ENCODE measurements around the gene MRPL34. TPM values are rescaled to one million over a fixed set of nuclear protein-coding genes. Genes with fewer than 3 reads are reported as not detected.

Gene MRPL34
- total RNA-seq, 5 donors from 2014 or later (not counting 1 experiment from before 2014, with no cell fraction given), result 37.6 to 87.0 (median 69.3) TPM

DNA sequence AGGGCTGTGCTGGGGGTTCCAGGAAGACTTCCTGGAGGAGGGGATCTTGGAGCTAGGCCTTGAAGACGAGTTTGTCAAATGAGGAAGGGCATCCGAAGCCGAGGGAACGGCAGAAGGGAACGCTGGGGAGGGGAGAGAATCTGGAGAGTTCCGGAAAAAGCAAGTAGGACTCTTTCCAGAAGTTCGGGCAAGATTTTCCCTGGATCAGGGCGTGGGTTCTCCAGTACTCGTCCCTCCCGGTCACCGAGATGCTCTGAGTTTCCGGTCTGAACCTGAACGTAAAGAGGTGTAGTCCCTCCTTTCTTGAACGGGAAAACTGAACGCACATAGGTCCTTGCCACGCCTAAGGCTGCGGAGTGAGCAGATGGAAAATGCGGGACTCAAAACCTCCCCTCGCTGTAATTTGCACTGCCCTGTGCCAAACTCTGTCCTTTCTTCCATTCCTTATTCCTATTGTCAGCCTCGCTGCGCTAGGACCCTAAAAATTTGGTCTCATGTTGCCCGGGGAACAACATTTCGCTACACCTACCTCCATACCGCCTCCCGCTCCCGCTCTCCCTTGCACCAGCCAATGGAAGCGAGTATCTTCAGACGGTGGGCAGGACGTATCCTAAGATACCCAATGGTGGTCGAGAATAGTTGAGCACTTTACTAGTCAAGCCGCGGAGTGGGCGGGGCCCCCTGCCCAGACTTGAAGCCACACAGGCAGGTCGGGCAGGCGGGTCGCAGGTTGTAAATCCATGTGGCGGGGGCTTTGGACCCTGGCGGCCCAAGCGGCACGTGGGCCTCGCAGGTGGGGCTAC lies 31.4 kb downstream of the MRPL34 start, which contains the start of gene GTPBP3:
Gene GTPBP3, plus strand, starts transcription at position 682 of the 803 bp plus-strand sequence. Its CDS starts 59 bp downstream, at position 741.
- Mint-ChIP-seq H3K4me1 (peaks cover 37 to 44% (median 43%) of the 10 kb centered on the region in 3 donors), H3K36me3 (no peaks in the 10 kb centered on the region), H3K4me3 (peak within 1 kb of the TSS; percentile 84 to 92 (median 87)), H3K27me3 (no peaks in the 10 kb centered on the region), H3K27ac (peak within 1 kb of the TSS; percentile 94), H3K9me3 (no peaks in the 10 kb centered on the region)
- peak within 1 kb of the TSS; percentile 82 to 85 for H3K4me3 ChIP-seq (ENCODE audit: control insufficient read depth in 1 of 2, extremely low read depth in 1 of 2, low read length in 1 of 2)
- H3K4me1 ChIP-seq (ENCODE audit: control insufficient read depth in 1 of 2, extremely low read depth in 1 of 2, insufficient read depth in 2 of 2, low read length in 2 of 2), result peaks cover 9 to 52% of the 10 kb centered on the region in 2 experiments
- H3K36me3 ChIP-seq (ENCODE audit: control insufficient read depth in 2 of 2, extremely low read depth in 1 of 2, insufficient read depth in 1 of 2, low read length in 1 of 2), result peaks cover 0 to 8% of the 10 kb centered on the region in 2 donors
- H3K27ac ChIP-seq (ENCODE audit: low read length), result peak within 1 kb of the TSS; percentile 73
- under 1% methylated on average over 40 of the region's 41 CpGs for WGBS (ENCODE audit: insufficient coverage)
- DNase-seq (peak; percentile 88 to 99 (median 97)), ATAC-seq (replicated peaks in 1 of 4) (peak; percentile 88 to 91 (median 89))
- POLR2A ChIA-PET, result no interaction called here
- no peaks in the 10 kb centered on the region for H3K27me3 ChIP-seq (replicated peaks in 1 of 2; ENCODE audit: control insufficient read depth in 2 of 2, extremely low read depth in 1 of 2, insufficient read depth in 2 of 2, low read length in 1 of 2)
- H3K9me3 ChIP-seq, result no peaks in the 10 kb centered on the region
- CTCF ChIA-PET, result no interaction called here

GRCh38 chr19:17337675-17338432 lies 32.2 kb downstream of the MRPL34 start:
- no peaks in the 10 kb centered on the region for H3K9me3 Mint-ChIP-seq
- no peaks in the 10 kb centered on the region for H3K36me3 Mint-ChIP-seq
- H3K4me1 Mint-ChIP-seq, result peaks cover 34 to 41% (median 40%) of the 10 kb centered on the region in 3 donors
- ATAC-seq (replicated peaks in 1 of 4), result peak; percentile 3 to 8 (median 4)
- ChIA-PET CTCF (no interaction called here), POLR2A (interaction anchor here in 1 of 2 donors (0.5 kb wide), 1 partner anchor 10 kb away, joined by 4 read pairs; no protein-coding TSS in a partner anchor)
- Histone ChIP-seq H3K9me3 (no peaks in the 10 kb centered on the region), H3K27ac (ENCODE audit: low read length) (peak overlapping the region; percentile 17), H3K4me1 (ENCODE audit: control insufficient read depth in 1 of 2, extremely low read depth in 1 of 2, insufficient read depth in 2 of 2, low read length in 2 of 2) (peaks cover 9 to 49% of the 10 kb centered on the region in 2 experiments), H3K27me3 (replicated peaks in 1 of 2; ENCODE audit: control insufficient read depth in 2 of 2, extremely low read depth in 1 of 2, insufficient read depth in 2 of 2, low read length in 1 of 2) (no peaks in the 10 kb centered on the region), H3K4me3 (ENCODE audit: control insufficient read depth in 1 of 2, extremely low read depth in 1 of 2, low read length in 1 of 2) (peak overlapping the region; percentile 74 to 82), H3K36me3 (ENCODE audit: control insufficient read depth in 2 of 2, extremely low read depth in 1 of 2, insufficient read depth in 1 of 2, low read length in 1 of 2) (peaks cover 0 to 8% of the 10 kb centered on the region in 2 donors)
- H3K4me3 Mint-ChIP-seq, result peak overlapping the region; percentile 84 to 92 (median 87)
- DNase-seq, result peak in 17 of 35 experiments; percentile 16 to 53 (median 32)
- no peaks in the 10 kb centered on the region for H3K27me3 Mint-ChIP-seq
- peak overlapping the region; percentile 94 for H3K27ac Mint-ChIP-seq
- 8% methylated on average over 50 of the region's 50 CpGs for WGBS (ENCODE audit: insufficient coverage)

GRCh38 chr19:17338433-17339078 lies 32.9 kb downstream of the MRPL34 start:
- 93% methylated on average over 20 of the region's 30 CpGs for WGBS (ENCODE audit: insufficient coverage)
- H3K27ac ChIP-seq (ENCODE audit: low read length), result no peak overlapping the region
- H3K36me3 ChIP-seq (ENCODE audit: control insufficient read depth in 2 of 2, extremely low read depth in 1 of 2, insufficient read depth in 1 of 2, low read length in 1 of 2), result peaks cover 0 to 8% of the 10 kb centered on the region in 2 donors
- ATAC-seq (replicated peaks in 1 of 4), result no peak
- H3K27me3 ChIP-seq (replicated peaks in 1 of 2; ENCODE audit: control insufficient read depth in 2 of 2, extremely low read depth in 1 of 2, insufficient read depth in 2 of 2, low read length in 1 of 2), result no peaks in the 10 kb centered on the region
- no peaks in the 10 kb centered on the region for H3K9me3 ChIP-seq
- no peaks in the 10 kb centered on the region for H3K27me3 Mint-ChIP-seq
- peak overlapping the region in 1 of 2 donors; percentile 74 for H3K4me3 ChIP-seq (ENCODE audit: control insufficient read depth in 1 of 2, extremely low read depth in 1 of 2, low read length in 1 of 2)
- no peak for DNase-seq
- no peaks in the 10 kb centered on the region for H3K9me3 Mint-ChIP-seq
- H3K4me3 Mint-ChIP-seq, result peak overlapping the region; percentile 84 to 92 (median 87)
- H3K27ac Mint-ChIP-seq, result no peak overlapping the region
- POLR2A ChIA-PET, result interaction anchor here in 1 of 2 donors (0.5 kb wide), 1 partner anchor 10 kb away, joined by 4 read pairs; no protein-coding TSS in a partner anchor
- no peaks in the 10 kb centered on the region for H3K36me3 Mint-ChIP-seq
- CTCF ChIA-PET, result no interaction called here
- peaks cover 30 to 37% (median 35%) of the 10 kb centered on the region in 3 donors for H3K4me1 Mint-ChIP-seq
- H3K4me1 ChIP-seq (ENCODE audit: control insufficient read depth in 1 of 2, extremely low read depth in 1 of 2, insufficient read depth in 2 of 2, low read length in 2 of 2), result peaks cover 9 to 42% of the 10 kb centered on the region in 2 experiments

DNA sequence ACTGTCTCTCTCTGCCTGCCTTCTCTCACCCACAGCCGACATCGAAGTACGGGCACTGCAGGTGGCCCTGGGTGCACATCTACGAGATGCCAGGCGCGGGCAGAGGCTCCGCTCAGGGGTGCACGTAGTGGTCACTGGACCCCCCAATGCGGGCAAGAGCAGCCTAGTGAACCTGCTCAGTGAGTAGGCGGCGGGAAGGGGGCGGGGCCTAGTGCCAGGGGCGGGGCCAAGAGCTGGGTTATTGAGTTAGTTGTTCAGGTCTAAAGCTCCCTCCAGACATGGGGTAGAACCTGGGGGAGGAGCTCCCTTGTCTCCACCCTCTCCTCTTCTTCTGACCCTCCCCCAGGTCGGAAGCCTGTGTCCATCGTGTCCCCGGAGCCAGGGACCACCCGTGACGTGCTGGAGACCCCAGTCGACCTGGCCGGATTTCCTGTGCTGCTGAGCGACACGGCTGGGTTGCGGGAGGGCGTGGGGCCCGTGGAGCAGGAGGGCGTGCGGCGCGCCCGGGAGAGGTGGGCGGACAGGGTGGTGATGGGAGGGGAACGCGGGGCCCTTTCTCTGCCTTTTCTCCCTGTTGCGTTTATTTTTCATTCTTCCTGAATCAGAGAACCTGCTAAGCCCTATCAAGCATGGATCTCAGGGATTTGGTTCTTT lies 33.5 kb downstream of the MRPL34 start:
- no peaks in the 10 kb centered on the region for H3K9me3 Mint-ChIP-seq
- peaks cover 4 to 8% of the 10 kb centered on the region in 2 donors for H3K36me3 ChIP-seq (ENCODE audit: control insufficient read depth in 2 of 2, extremely low read depth in 1 of 2, insufficient read depth in 1 of 2, low read length in 1 of 2)
- no peaks in the 10 kb centered on the region for H3K9me3 ChIP-seq
- no peaks in the 10 kb centered on the region for H3K27me3 Mint-ChIP-seq
- 98% methylated on average over 8 of the region's 34 CpGs for WGBS (ENCODE audit: insufficient coverage)
- peaks cover 7 to 36% of the 10 kb centered on the region in 2 experiments for H3K4me1 ChIP-seq (ENCODE audit: control insufficient read depth in 1 of 2, extremely low read depth in 1 of 2, insufficient read depth in 2 of 2, low read length in 2 of 2)
- H3K4me3 Mint-ChIP-seq, result peak overlapping the region; percentile 84 to 92 (median 87)
- H3K27ac Mint-ChIP-seq, result no peak overlapping the region
- no peaks in the 10 kb centered on the region for H3K36me3 Mint-ChIP-seq
- peaks cover 24 to 33% (median 31%) of the 10 kb centered on the region in 3 donors for H3K4me1 Mint-ChIP-seq
- peak in 10 of 35 experiments; percentile 20 to 44 (median 30) for DNase-seq
- H3K4me3 ChIP-seq (ENCODE audit: control insufficient read depth in 1 of 2, extremely low read depth in 1 of 2, low read length in 1 of 2), result no peak overlapping the region
- H3K27ac ChIP-seq (ENCODE audit: low read length), result no peak overlapping the region
- ChIA-PET CTCF (no interaction called here), POLR2A (no interaction called here)
- ATAC-seq (replicated peaks in 1 of 4), result no peak
- no peaks in the 10 kb centered on the region for H3K27me3 ChIP-seq (replicated peaks in 1 of 2; ENCODE audit: control insufficient read depth in 2 of 2, extremely low read depth in 1 of 2, insufficient read depth in 2 of 2, low read length in 1 of 2)

DNA sequence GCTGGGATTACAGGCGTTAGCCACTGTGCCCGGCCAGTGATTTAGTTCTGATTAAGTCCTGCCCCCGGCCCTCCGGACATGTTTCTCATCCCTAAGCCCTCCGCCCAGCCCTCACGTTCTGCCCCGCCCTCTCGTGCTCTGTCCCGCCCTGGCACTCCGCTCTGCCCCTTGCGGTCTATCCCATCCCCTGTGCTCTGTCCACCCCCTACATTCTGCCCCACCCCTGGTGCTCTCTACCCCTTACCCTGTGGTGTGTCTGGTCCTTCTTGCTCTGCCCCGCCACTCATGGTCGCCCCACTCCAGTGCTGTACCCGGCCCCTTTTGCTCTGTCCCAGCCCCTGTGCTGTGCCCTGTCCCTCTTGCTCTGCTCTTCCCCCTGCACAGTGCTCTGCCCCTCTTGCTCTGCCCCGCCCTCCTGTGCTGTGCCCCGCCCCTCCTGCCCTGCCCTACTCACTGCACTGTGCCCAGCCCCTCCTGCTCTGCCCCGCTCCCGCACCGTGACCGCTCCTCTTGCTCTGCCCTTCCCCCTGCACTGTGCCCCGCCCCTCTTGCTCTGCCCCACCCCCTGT lies 34.7 kb downstream of the MRPL34 start:
- ChIA-PET CTCF (interaction anchor here in 1 of 2 donors (0.7 kb wide), 1 partner anchor 44 kb away, joined by 4 read pairs; no protein-coding TSS in a partner anchor), POLR2A (no interaction called here)
- Histone ChIP-seq H3K27ac (ENCODE audit: low read length) (no peak overlapping the region), H3K4me1 (ENCODE audit: control insufficient read depth in 1 of 2, extremely low read depth in 1 of 2, insufficient read depth in 2 of 2, low read length in 2 of 2) (peaks cover 5 to 29% of the 10 kb centered on the region in 2 experiments), H3K36me3 (ENCODE audit: control insufficient read depth in 2 of 2, extremely low read depth in 1 of 2, insufficient read depth in 1 of 2, low read length in 1 of 2) (peaks cover 4 to 8% of the 10 kb centered on the region in 2 donors), H3K4me3 (ENCODE audit: control insufficient read depth in 1 of 2, extremely low read depth in 1 of 2, low read length in 1 of 2) (no peak overlapping the region), H3K9me3 (no peaks in the 10 kb centered on the region), H3K27me3 (replicated peaks in 1 of 2; ENCODE audit: control insufficient read depth in 2 of 2, extremely low read depth in 1 of 2, insufficient read depth in 2 of 2, low read length in 1 of 2) (no peaks in the 10 kb centered on the region)
- no peaks in the 10 kb centered on the region for H3K36me3 Mint-ChIP-seq
- H3K27ac Mint-ChIP-seq, result no peak overlapping the region
- peaks cover 16 to 26% (median 24%) of the 10 kb centered on the region in 3 donors for H3K4me1 Mint-ChIP-seq
- 97% methylated on average over 19 of the region's 21 CpGs for WGBS (ENCODE audit: insufficient coverage)
- ATAC-seq (replicated peaks in 1 of 4) (no peak), DNase-seq (no peak)
- no peak overlapping the region for H3K4me3 Mint-ChIP-seq
- H3K27me3 Mint-ChIP-seq, result no peaks in the 10 kb centered on the region
- H3K9me3 Mint-ChIP-seq, result no peaks in the 10 kb centered on the region

Data from T-cell (primary cell).